Activated CD8-positive, alpha-beta memory T cell treated with anti-CD3 and anti-CD28 coated beads, Interleukin-2, amount 50 U/mL, for 24 hours (primary cell): Measurements from ENCODE around the gene TNS3.
"Not testable (repeated sequence)": the region's sequence is repeated elsewhere in the genome, so short reads cannot be mapped to it uniquely, and the experiment has no call there.

ENCODE experiments used
- DNase-seq: peaks from one replicate; pipeline ENCODE4 v3.0.0-alpha.2; 2020; ENCODE audit errors: extremely low read depth

TNS3 gene

GRCh38 chr7:47452295-47452694 lies 129.6 kb downstream of the TNS3 start:
- no peak for DNase-seq

DNA sequence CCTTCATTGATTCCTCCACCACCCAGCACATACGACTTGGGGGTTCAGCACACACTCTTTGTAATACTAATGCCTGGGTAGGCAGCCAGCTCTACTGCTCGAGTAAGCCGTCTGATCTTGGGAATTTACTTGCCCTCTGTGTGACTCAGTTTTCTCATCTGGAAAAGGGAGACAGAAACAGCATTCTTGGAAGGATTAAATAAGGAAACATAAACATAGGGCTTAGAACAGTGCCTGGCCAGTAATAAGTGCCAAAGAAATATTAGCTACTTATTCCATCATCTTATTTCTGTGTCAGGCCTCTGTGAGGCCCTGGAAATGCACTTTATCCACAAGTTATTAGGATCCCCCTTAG lies 130.1 kb downstream of the TNS3 start:
- DNase-seq = no peak

- no peak for DNase-seq
These were observed 131.9 kb downstream of the TNS3 start for GRCh38 chr7:47449810-47450590.

- no peak for DNase-seq
These were observed 132.9 kb downstream of the TNS3 start for GRCh38 chr7:47448971-47449370.

- no peak for DNase-seq
These were observed 134.1 kb downstream of the TNS3 start for GRCh38 chr7:47447621-47448349.

DNA sequence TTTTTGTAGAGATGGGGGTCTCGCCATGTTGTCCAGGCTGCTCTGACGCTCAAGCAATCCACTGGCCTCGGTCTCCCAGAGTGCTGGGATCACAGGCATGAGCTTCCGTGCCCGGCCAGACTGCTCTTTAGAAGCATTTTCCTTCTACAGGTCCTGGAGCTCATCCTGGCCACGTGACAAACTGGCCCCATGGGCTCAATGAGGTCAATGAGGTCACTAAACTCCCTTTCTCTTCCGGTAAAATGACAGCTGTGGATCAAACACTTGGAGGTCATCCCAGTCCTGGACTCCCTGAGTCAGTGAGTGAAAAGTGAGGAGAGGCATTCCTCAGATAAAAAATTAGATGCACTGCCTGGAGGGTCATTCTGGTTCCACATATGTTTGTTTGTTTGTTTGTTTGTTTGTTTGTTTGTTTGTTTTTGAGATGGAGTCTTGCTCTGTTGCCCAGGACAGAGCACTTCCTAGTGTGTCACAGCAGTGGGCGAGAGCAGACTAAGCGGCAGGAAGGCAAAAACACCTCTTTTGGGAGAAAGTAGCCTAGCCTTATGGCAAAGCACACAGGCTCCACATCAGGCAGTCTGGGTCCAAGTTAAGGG lies 134.9 kb downstream of the TNS3 start:
- DNase-seq = no peak

GRCh38 chr7:47444376-47445098 lies 137.4 kb downstream of the TNS3 start:
- no peak for DNase-seq

- no peak for DNase-seq
These were observed 138.9 kb downstream of the TNS3 start for GRCh38 chr7:47443049-47443448.

- no peak for DNase-seq
These were observed 139.4 kb downstream of the TNS3 start for GRCh38 chr7:47442605-47442865.

DNA sequence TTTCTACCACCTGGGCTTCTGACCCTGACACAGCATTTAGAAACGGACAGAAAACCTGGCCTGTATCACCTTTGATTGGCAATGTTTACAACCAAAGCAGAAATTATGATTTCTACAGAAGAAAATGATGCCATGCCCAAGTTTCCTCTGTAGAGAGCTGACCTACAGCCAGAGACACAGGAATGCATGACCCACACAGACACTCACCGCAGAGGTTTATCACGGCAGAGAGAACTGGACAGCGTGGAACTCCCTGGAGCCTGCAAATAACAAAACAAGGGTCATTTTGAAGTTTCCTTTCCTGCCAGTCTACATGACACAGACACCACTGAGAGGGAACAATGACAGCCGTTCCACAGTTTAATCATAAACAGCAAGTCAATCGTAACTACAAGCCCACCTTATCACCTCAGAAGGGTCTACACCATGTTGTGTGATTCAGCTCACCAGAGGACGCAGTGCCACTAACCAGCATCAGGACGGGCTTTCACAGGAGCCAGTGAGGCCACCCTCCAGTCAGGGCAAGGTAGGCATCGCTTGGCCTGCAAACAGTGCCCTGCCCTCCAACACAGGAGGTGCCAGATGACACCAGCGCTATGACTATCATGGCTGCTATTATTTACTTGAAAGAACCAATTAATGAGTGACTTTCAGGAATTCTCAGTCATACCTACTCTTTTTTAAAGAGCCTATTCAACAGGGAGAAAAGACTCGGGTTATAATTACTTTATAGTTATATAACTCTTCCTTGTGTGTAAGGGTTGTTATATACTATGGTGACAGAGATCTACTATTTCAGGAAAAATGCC lies 139.9 kb downstream of the TNS3 start:
- no peak for DNase-seq

DNA sequence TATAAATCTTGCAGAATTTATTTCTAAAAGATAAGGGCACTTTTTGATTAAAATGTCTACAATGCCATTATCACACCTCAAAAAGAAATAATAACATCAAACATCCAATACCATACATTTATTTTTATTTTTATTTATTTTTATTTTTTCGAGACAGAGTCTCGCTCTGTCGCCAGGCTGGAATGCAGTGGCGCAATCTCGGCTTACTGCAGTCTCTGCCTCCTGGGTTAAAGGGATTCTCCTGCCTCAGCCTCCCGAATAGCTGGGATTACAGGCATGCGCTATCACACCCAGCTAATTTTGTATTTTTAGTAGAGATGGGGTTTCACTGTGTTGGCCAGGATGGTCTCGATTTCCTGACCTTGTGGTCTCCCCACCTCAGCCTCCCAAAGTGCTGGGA lies 140.9 kb downstream of the TNS3 start:
- not testable (repeated sequence) for DNase-seq

- no peak for DNase-seq
These were observed 141.6 kb downstream of the TNS3 start for GRCh38 chr7:47440320-47440719.

- no peak for DNase-seq
These were observed 142.7 kb downstream of the TNS3 start for GRCh38 chr7:47439181-47439667.

DNA sequence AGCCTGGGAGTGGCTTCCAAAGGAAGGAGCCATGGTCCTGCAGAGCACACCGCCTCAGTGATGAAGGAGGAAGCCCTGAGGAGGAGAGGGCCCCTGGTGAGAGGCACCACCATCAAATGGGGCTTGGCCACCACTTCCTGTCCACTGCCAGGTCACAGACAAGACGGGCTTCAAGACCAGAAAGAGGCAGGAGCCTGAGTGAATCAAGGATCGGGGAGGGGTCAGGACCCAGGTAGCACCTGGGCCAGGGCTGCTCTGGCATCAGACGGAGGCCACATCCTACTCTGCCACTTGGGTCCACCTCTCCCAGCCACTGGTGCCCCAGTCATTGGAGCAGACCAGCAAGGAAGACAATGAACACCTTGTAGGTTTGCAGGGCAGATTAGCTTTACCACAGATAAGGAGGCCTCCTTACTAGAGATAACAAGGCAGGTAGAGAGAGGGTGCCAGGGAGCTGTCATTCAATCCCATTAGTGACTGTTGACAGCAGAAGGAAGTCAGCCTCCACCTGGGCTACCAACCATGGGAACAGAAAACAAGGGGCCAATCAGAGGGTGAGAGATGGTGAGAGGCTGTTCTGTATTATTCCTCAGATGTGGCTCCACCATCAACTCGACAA lies 143.4 kb downstream of the TNS3 start:
- DNase-seq = no peak

- DNase-seq = no peak
These were observed 146.0 kb downstream of the TNS3 start for GRCh38 chr7:47435889-47436312.

GRCh38 chr7:47433564-47433895 lies 148.4 kb downstream of the TNS3 start:
- DNase-seq = no peak

GRCh38 chr7:47432671-47433563 lies 149.0 kb downstream of the TNS3 start:
- DNase-seq = no peak

DNA sequence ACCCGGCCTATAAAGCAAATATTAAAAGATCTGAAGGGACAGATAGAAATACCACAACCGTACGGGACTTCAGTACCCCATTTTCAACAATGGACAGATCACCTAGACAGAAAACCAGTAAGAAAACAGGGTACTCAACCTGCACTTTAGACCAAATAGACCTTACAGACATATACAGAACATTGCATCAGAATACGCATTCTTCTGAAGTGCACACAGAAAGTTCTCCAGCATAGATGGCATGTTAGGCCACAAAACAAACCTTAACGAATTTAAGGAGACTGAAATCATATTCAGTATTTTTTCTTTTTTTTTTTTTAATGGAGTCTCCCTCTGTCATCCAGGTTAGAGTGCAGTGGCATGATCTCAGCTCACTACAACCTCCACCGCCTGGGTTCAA lies 151.5 kb downstream of the TNS3 start:
- no peak for DNase-seq

- no peak for DNase-seq
These were observed 153.0 kb downstream of the TNS3 start for GRCh38 chr7:47428768-47429472.
